Limb (tissue), 2 donors: Measurements from ENCODE around the gene NEGR1.

Experiments
- DNase-seq, 2 donors: peaks; one replicate each; pipeline ENCODE4 v3.0.0-alpha.2; 2016; ENCODE audit errors: extremely low spot score in 2 of 2

Gene NEGR1

DNA sequence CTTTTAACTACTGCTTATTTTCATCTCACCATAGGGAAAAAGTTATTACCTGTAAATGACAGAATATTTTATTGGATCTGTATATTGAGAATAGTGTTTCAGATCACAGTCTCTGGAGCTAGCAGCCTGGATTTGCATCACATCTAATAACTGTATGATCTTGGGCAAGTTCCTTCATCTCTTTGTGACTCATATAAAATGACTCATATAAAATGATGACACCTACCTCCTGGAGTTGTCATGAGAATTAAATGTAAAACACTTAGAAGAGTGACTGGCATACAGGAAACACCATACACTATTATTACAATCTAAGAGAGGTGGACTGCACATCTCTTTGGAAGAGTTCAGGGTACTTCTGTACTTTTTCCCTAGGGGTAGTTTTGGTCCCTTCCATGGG is 421.3 kb downstream of the NEGR1 start:
- no peak for DNase-seq

DNA sequence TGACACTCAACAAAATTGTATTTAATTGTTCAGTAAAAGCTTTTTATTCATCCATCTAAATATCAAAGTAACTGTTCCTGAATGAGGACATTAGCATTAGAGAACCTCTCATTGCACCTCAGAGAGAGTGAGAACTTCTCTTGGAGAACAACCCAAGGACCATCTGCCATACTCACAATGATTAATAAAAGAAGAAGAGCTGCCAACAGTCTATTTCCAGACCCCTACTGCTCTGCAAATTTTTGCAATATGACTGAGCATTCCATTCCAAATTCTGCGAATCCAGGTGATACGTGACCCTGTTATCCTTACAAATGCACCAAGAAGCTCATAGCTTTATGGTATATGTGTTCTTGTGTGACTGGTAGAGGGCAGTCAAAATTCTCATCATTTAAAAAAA is 422.5 kb downstream of the NEGR1 start:
- no peak for DNase-seq

DNA sequence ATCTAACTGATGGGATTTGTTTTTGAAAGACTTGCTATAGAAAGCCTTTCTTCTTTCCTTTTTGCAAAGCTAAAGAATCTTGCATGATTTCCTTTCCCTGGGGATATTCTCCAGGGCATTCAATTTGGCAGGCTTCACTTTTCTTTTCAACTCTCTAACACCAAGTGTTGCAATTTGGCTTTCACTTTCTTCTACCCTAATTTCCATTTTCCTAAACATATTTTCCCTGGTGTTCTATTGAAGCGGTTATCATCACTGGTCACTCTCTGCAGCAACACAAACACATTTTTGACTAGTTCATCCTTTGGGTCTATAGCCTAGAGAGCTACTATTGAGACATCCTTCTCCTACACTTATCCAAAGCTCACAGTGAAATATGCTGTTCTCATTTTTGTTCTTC is 424.5 kb downstream of the NEGR1 start:
- no peak for DNase-seq

DNA sequence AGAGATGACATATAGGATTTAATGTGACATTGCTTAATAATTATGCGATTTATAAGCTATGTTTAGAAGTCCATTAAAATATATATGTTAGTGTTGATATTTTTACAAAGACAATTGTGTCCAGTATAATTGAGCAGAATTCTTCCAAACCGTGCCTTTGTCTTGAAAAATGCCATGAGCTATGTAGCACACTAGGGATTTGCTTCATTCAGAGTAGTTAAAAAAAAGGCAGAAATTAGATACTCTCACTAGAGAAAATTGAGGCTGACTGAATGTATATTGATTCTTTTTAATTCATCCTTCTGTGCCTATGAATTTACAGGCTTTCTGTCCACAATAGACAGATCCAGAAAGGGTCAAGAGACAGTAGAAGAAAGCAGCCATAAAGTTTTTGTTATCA is 429.0 kb downstream of the NEGR1 start:
- DNase-seq: no peak

DNA sequence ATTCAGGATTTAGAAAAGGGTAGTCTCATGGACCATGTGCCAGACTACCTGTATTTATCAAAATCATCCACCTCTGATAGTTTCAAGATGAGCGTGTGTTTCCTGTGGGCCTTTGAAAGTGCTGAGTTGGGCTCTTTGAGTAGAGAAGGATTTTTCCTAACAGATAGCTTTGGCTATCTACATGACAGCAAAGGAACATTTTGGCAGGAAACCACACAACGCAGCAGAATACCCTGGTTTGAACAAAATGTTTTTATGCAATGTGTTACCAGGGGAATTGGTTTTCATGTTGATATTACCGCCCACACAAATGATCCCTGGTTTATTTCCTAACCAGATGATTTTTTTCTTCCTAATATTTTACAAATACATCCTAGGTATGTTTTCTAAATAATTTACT is 431.4 kb downstream of the NEGR1 start:
- no peak for DNase-seq

DNA sequence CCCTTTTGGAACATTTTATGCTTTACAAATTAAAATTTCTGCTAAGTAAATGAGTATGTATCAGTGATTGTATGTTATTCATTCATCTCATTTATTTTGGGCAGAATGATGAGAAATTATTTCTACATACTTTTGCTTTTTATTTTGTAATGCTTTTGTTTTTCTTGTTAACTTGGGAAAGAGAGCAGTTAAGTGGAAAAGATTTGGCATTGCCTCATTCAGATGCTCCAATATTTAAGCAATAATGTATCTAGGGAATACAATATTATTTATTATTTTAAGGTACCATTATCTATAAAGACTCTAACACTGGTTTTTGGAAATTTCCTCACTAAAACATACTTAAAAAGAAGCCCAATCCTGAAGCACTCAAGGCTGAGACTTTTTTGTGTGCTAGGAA is 431.8 kb downstream of the NEGR1 start:
- no peak for DNase-seq

DNA sequence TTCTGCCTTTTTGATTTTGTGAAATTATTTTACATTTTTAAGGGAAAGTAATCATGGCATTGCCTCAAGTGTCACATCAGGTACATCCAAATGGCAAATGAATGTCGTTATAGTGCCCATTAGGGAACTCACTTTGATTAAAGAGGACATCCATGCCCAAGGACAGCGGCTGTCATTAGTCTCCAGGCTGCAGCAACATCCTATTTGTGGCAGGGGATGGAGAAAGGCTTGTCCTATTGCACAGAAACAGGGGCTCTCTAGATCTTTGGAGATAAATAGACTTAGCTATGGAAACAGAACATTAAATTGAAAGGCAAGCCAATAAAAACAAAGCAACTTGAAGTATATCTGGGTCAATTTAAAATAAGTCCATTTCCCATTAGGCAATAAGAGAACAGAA is 439.3 kb downstream of the NEGR1 start:
- DNase-seq: no peak

DNA sequence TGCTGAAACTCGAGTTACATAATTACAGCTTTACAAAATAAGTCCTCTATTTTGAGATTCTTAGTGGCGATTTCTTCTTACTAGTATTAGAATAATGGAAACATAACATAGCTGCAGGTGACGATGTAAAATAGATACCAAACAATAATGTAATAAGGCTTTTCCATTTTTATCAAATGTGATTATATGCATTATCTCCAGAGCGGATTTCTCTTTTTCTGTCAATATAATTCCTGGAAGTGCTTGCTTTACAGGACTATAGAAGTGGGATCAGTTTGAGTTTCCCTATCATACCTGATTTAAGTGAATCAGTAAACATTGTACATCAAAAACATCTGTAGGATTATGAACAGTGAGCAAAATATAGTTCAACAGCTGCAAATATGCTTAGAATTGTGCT is 442.5 kb downstream of the NEGR1 start:
- DNase-seq: no peak

DNA sequence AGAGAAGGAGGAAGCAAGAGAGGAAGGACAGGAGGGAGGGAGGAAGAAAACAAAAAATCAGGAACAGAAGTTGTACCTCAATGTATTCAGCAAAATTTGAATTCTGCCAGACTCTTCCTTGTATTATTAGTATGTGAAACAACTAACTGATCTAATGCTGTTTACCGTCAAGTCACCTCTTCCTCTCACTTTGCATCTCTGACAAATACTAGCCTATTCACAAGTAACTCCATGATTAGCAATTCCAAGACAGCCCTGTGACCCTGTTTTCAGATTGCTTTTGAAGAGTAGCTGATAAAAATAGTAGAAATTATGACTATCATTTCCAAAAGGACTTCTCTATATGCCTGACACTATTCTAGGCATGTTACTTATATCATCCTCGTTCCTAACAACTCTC is 445.4 kb downstream of the NEGR1 start:
- no peak for DNase-seq

DNA sequence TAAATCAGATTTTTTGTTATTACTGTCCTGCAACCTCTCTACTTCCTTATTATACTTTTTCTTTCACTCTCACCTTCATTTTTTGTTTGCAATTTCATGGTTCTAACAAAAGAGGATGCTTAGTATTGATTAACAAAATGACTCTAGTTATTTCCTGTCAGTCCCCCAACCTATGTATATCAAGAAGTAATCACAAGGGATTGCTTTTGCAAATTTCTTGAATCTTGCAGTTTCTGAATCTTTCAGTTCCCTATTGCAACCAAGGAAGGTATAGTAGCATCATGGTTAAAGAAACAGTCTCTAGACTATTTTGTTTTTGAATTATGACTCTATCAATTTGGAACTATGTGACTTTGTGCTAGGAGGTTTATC is 446.9 kb downstream of the NEGR1 start:
- DNase-seq: no peak

DNA sequence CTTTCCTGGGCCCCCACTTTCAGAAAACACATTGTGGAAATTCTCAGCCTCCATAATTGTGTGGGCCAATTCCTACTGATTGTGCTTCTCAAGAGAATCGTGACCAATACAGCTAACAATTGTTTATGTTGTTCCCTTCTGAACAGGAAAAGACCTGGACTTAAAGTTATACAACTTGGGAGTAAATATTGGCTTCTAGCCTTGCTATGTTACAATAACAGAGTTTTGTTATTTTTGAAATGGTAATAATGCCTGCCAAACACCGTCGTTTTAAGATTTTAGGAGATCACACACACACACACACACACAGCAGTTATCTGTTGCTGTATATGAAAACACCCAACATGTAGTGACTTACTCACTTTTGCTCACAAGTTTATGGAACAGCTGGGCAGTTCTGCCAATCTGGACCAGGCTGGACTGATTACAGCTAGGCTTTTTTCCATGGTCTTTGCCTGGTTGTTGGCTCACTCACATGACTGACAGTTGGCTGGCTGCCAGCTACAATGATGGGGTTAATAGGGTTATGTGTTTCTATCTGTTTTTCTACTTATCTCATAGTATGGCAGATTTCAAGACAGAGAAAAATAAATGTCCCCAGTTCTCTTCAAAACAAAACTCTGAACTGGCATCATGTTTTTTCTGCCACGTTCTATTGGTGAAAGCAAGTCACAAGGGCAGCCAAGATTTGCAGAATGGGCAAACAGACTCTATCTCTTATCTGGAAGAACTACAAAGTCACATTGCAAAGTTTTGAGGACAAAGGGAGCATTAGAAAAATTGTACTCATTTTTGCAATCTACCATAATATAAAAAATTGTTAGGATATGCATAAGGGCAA is 447.5 kb downstream of the NEGR1 start:
- DNase-seq: peak in 1 of 2 donors; percentile 6

DNA sequence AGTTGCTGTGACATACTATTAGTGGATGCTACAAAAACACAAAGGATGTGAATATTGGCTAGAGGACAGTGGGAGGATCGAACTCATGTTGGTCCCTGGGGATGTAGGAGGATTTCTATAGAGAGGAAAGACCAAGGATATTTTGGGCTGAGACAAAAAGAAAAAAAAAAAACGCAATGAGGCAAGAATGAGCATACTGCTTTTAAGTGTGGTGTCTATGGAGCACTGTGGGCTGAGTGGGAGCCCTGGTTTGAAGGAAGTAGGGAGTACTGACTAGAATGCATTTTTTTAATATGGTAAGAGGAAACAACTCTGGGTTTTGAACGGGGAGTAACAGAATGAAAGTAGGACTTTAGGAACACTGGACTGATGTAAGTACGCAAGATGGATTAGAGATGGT is 450.7 kb downstream of the NEGR1 start:
- no peak for DNase-seq

DNA sequence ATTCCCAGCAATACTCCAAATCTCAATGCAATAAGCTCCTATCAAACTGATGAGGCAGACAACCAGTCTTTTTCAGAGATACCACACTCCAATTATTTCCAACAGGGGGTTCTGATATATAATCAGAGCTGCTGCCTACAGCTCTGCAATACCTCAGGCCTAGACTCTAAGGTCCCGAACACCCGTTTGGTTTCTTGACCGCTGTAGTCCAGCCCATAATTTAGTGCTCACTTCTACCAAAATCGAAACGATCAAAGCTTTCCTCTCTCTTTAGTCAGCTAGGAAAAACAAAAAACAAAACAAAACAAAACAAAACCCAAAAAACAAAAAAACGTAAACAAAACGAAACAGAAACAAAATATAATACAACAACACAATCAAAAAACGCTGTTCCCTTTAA is 453.0 kb downstream of the NEGR1 start:
- DNase-seq: no peak

DNA sequence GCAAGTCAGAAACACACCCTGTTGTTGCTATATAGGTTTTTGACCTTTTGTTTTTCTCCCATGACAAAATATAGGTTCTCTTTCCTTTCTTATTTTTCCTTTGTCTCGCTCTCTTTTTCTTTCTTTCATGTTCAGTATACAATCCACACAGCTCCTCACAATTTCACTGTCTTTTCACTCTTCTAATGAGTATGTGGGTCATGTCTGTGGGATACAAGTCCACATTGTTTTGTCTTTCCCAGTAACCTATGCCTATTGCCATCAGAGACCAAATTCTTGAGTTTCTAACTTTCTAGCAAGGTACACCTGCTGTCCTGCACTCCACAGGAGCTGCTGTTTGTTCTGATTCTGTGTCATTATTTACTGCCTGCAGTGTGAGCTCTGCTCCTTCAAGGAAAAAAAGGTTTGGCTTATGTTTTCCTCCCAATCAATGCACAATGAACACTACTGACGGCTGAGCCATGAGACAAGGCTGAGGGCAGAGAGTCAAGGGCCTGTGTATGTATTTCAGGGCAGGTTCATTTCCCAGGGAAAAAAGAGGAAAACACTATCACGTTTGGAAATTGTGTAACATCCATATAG is 453.8 kb downstream of the NEGR1 start:
- DNase-seq: no peak

DNA sequence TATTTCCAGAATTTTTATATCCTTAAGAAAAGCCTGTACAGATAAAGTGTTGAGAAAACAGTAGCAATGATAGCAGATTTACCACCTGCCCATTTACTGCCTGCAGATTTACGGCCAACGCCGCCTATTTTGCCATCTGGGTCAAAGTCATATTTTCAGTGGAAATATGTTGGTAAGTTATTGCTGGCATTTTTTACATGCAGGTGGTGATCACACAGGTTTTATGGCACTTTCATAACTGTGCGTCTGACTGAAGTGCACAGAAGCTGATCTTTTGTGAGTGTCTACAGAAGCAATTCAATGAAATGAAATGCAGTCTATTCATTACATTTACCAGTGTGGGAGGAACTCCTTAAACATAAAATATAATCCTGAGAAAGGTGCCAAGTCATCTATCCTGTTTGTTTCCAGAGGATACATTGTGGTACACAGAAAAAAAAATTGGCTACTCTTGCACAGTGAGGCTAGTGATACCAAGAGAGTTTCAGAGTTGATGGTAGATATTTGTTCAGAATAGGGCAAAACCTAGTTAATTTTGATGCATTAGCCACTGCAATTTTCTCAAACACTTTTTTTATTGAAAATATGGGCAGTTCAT is 458.5 kb downstream of the NEGR1 start:
- DNase-seq: no peak

DNA sequence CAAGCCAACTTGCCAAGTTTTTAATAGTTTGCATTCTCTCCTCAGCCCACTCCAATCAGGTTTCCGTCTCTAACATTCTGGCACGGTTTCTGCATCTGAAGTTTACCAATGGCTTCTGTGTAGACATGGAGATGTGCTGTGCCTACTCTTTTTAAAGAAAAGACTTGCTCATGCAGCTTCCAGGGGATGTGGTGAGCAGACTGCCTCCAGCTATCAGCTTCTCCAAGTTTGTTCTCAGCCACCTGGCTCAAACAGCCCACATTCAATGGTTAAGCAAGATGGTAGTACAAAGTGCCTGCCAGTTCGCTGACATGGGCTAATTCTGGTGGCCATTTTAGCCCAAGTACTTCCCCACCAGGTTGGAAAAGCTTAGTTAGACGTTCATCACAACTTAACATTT is 465.3 kb downstream of the NEGR1 start:
- DNase-seq: no peak

DNA sequence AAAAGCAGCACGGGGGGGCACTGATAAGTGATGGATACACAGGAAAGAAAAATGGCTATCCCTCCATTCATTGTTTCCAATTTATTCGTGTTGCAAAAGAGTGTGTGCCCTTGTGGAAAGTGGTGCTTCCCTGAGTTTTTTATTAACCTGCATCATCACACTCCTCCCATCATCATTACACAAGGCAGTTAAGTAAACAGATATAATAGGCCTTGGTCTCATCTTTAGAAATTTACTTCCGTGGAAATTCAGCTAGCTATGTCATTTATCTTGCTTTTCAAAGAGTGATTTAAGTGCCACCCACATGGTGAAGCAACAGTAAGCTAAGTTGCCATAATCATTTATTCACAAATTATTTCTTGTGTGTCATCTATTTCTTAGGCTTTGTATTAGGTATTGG is 473.3 kb downstream of the NEGR1 start:
- DNase-seq: no peak

DNA sequence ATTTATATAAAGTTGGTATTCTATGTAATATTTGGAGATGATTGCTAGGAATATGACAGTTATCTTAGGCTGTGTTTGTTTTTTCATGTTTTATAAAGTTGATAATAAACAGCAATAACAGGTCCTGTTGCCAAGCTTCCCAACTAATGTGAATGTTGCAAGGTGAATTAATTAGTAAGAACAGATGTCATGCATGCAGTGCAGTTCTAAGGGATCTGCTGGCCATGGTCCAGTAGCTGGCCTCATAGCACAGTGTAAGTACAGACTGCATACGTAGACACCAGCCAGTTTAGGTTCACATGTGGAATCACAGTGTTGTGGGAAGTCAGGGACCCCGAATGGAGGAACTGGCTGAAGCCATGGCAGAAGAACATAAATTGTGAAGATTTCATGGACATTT is 478.2 kb downstream of the NEGR1 start:
- DNase-seq: no peak

DNA sequence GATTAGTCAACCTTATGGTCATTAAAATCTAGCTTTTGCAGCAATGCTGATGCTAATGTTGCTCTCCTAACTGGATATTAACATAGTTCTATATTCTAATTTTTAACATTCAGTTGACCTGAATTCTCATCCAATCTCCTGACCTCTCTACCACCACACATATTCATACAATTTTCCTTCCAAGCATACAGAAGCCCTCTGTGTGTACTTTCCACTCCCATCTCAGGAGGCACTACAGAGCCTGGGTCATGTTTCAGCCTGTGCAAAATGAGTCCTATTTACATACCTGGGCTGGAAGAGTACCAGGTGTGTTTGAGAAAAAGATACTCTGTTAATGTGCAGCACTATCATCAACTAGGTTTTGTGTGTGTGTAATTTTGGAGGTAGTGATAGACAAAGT is 486.3 kb downstream of the NEGR1 start:
- DNase-seq: no peak

DNA sequence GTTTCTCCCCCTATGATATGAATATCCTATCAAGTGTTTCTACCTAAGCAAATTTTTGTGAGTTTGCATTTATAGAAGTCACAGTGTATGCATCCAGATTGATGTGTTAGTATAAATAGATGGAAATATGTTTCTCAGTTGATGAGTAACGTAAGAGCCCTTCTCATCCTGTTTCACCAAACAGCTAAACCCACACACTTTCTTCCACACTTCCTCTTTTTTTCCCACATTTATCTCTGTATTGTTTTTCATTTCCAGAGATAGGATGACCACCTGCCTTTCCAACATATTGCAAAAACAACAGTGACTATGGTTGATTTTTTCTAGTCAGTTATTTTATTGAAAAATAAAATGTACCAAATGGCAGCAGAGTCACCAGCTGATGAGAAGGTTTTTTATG is 490.1 kb downstream of the NEGR1 start:
- no peak for DNase-seq

DNA sequence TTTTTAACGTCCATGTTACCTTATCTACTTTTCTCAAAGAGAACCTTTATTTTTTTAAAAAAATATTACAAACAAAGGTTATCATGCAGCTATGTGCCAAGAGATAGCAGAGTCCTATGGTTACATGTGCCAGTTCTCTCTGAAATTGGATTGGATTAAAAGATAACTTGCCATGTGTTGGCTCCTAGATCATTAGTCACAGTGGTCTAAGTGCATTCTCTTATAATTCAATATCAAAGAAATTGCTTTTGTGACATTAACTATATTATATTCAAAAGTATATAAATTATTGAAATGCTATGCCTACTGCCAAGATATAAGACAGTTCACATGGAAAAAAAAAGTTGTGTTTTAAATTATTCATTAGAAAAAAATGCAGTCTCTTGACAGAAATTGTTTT is 494.2 kb downstream of the NEGR1 start:
- no peak for DNase-seq

DNA sequence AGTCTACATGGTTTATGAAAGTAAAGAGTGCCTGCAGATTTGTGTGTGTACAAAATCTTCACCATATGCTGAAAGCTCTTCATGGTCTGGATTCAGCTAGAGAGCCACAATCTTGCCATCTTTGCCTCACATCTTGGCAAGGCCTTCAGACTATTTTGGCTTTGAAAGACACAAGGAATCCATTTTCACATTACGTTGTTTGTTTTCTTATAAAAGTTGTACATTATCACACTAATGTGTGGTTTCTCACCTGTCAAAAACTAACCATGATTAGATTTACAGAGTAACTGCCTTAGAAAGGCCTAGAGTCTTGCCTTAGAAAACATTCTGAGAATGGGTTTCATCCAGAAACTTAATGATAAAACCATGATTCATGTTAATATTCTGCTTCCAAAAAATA is 494.6 kb downstream of the NEGR1 start:
- no peak for DNase-seq

DNA sequence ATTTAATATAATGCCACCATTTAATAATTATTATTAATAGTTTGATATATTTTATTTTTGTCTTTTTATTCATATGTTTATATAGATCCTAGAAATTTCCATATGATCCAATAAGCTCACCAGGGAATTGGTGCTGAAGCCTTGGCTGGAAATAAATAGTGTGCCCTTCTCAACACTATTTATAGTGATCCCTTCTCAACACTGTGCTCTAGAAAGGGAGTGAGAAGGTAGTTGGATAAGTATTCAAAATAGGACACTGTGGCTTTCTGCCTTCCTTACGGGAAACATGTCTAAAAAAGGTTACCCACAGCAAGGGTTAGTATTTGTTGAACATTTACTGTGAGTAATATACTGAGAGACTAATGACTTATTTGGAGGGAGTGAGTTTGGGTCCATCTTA is 496.1 kb downstream of the NEGR1 start:
- DNase-seq: no peak
